HepG2 (cell line): ENCODE measurements around the gene MPZL3. TPM values are rescaled to one million over a fixed set of nuclear protein-coding genes. Genes with fewer than 3 reads are reported as not detected.
A peak's percentile ranks its signal among the peaks of the same experiment; 100 is the strongest.

Experiments
- ATF1 ChIP-seq: IDR thresholded peaks from 2 replicates; pipeline ENCODE4 v1.6.1; 2016; ENCODE audit warnings: mild to moderate bottlenecking, control low read depth
- BATF2 ChIP-seq: sonication (generic); formaldehyde crosslinking; IDR thresholded peaks from 2 replicates; pipeline ENCODE4 v1.8.0; 2022; ENCODE audit warnings: mild to moderate bottlenecking, missing genetic modification reagents, moderate library complexity
- BRD4 ChIP-seq: sonication (generic); formaldehyde crosslinking; IDR thresholded peaks from 2 replicates; pipeline ENCODE4 v1.4.0; 2020; ENCODE audit warnings: missing genetic modification reagents
- GRHL1 ChIP-seq: sonication (generic); formaldehyde crosslinking; conservative IDR thresholded peaks from 2 replicates; pipeline ENCODE4 v1.8.0; 2022; ENCODE audit warnings: missing genetic modification reagents
- HDAC2 ChIP-seq: sonication (generic); formaldehyde crosslinking; IDR thresholded peaks from 2 replicates; pipeline ENCODE4 v1.4.0; 2020; ENCODE audit warnings: missing genetic modification reagents
- HNRNPLL ChIP-seq: fragments of 200-400 bp; formaldehyde crosslinking; IDR thresholded peaks from 2 replicates; pipeline ENCODE4 v1.6.1; 2017; ENCODE audit warnings: mild to moderate bottlenecking, low read depth, low read length; ENCODE audit not compliant: poor library complexity, severe bottlenecking
- HOXD1 ChIP-seq: sonication (generic); formaldehyde crosslinking; IDR thresholded peaks from 2 replicates; pipeline ENCODE4 v1.5.0; 2020; ENCODE audit warnings: missing genetic modification reagents
- KLF13 ChIP-seq: sonication (generic); formaldehyde crosslinking; IDR thresholded peaks from 2 replicates; pipeline ENCODE4 v1.4.0; 2020; ENCODE audit warnings: mild to moderate bottlenecking, missing genetic modification reagents
- PHF20 ChIP-seq: sonication (generic); formaldehyde crosslinking; IDR thresholded peaks from 2 replicates; pipeline ENCODE4 v1.5.0; 2020; ENCODE audit warnings: mild to moderate bottlenecking, missing genetic modification reagents
- PLSCR1 ChIP-seq: sonication (generic); formaldehyde crosslinking; IDR thresholded peaks from 2 replicates; pipeline ENCODE4 v1.5.0; 2020; ENCODE audit warnings: missing genetic modification reagents, mild to moderate bottlenecking, borderline replicate concordance
- RXRA ChIP-seq: sonication (generic); formaldehyde crosslinking; IDR thresholded peaks from 2 replicates; pipeline ENCODE4 v1.5.1; 2020; ENCODE audit warnings: missing genetic modification reagents
- SMARCC2 ChIP-seq: fragments of 450-650 bp; IDR thresholded peaks from 2 replicates; pipeline ENCODE4 v1.6.1; 2017; ENCODE audit warnings: antibody characterized with exemption, mild to moderate bottlenecking
- SOX5 ChIP-seq: IDR thresholded peaks from 2 replicates; pipeline ENCODE4 v1.6.1; 2016; ENCODE audit warnings: borderline replicate concordance
- TCF7L2 ChIP-seq: IDR thresholded peaks from 2 replicates; pipeline ENCODE4 v1.6.1; 2011; ENCODE audit warnings: mild to moderate bottlenecking, low read depth, low read length, moderate library complexity
- TERF1 ChIP-seq: sonication (generic); formaldehyde crosslinking; IDR thresholded peaks from 2 replicates; pipeline ENCODE4 v1.8.0; 2022; ENCODE audit warnings: mild to moderate bottlenecking, missing genetic modification reagents, moderate library complexity
- TFDP1 ChIP-seq: IDR thresholded peaks from 2 replicates; pipeline ENCODE4 v1.6.1; 2016; ENCODE audit warnings: missing compliant biosample characterization, missing genetic modification reagents, borderline replicate concordance
- ZBTB2 ChIP-seq: sonication (generic); formaldehyde crosslinking; IDR thresholded peaks from 2 replicates; pipeline ENCODE4 v1.8.0; 2022; ENCODE audit warnings: low read depth, missing genetic modification reagents
- ZFP82 ChIP-seq: sonication (generic); formaldehyde crosslinking; IDR thresholded peaks from 2 replicates; pipeline ENCODE4 v1.5.1; 2020; ENCODE audit warnings: mild to moderate bottlenecking, missing genetic modification reagents, borderline replicate concordance
- ZHX1 ChIP-seq: sonication (generic); formaldehyde crosslinking; IDR thresholded peaks from 2 replicates; pipeline ENCODE4 v1.8.1; 2022; ENCODE audit warnings: low read depth, mild to moderate bottlenecking, missing genetic modification reagents
- ZSCAN21 ChIP-seq: sonication (generic); formaldehyde crosslinking; IDR thresholded peaks from 2 replicates; pipeline ENCODE4 v1.8.0; 2022; ENCODE audit warnings: mild to moderate bottlenecking, missing genetic modification reagents, moderate library complexity, borderline replicate concordance
- polyA plus RNA-seq, 8 experiments: library from polyadenylated mRNA; depleted of rRNA in 3 of 8; stranded (reverse) in 7 of 8; unstranded in 1 of 8; fragments of >200 nt; fragmentation: Illumina TruSeq in 4 of 8; extraction: Trizol in 4 of 8; gene quantifications; 2 replicates each; pipeline versions ENCODE4 v1.2.1 to v1.2.3, GENCODE V29; 2011 to 2016; ENCODE audit warnings: low read depth in 4 of 8, missing spikeins in 1 of 8, mixed read lengths in 1 of 8; ENCODE audit not compliant: insufficient read depth in 1 of 8
- total RNA-seq, 5 experiments: library from RNA; depleted of rRNA; stranded (reverse); fragments of >200 nt; fragmentation: Illumina TruSeq; extraction: Trizol; gene quantifications; 2 replicates each; pipeline ENCODE4 v1.2.3, GENCODE V29; 2016; ENCODE audit warnings: low read depth in 1 of 5

MPZL3 gene
- total and polyA plus RNA-seq, 2 of the 13 experiments (the other 11 are each of a cell fraction or from before 2014, with no cell fraction given) = 5.3 to 9.3 TPM

- TF ChIP-seq TFDP1 (CRISPR knock-in tag) (no peak), HOXD1 (CRISPR knock-in tag) (no peak), BATF2 (no peak), SOX5 (CRISPR knock-in tag) (peak; percentile 26; the same call in 1 of the 2 replicates), SMARCC2 (no peak), ZHX1 (CRISPR knock-in tag) (no peak), TERF1 (CRISPR knock-in tag) (no peak), PLSCR1 (CRISPR knock-in tag) (no peak), KLF13 (no peak), HNRNPLL (no peak), ZFP82 (CRISPR knock-in tag) (no peak), ATF1 (CRISPR knock-in tag) (no peak), RXRA (no peak), TCF7L2 (no peak), ZSCAN21 (CRISPR knock-in tag) (no peak), GRHL1 (CRISPR knock-in tag) (no peak), ZBTB2 (no peak), HDAC2 (0 out of 2 replicates have a peak, but pooled peaks have one; percentile 12), BRD4 (CRISPR knock-in tag) (0 out of 2 replicates have a peak, but pooled peaks have one; percentile 34), PHF20 (no peak)
Measured at GRCh38 chr11:118198370-118198769, 53.8 kb downstream of the MPZL3 start (continued).
